SK-N-SH treated with all-trans-retinoic acid at 6 μM for 48 hours (cell line): ENCODE results near the gene MACROD1.

Source experiments
- ARNTL ChIP-seq: fragments of 450-650 bp; formaldehyde crosslinking; IDR thresholded peaks from 2 replicates; pipeline ENCODE4 v1.5.0; 2020; ENCODE audit warnings: low read depth, mild to moderate bottlenecking, moderate library complexity, borderline replicate concordance
- BACH2 ChIP-seq: fragments of 250-450 bp; sonication (Bioruptor Pico); IDR thresholded peaks from 2 replicates; pipeline ENCODE4 v1.9.0; 2021; ENCODE audit warnings: mild to moderate bottlenecking, borderline replicate concordance
- CREB5 ChIP-seq: fragments of 250-450 bp; sonication (Bioruptor Pico); IDR thresholded peaks from 2 replicates; pipeline ENCODE4 v1.5.1; 2020; ENCODE audit warnings: low read depth, mild to moderate bottlenecking, moderate library complexity
- ESRRG ChIP-seq: fragments of 250-450 bp; sonication (Bioruptor Pico); IDR thresholded peaks from 2 replicates; pipeline ENCODE4 v1.6.1; 2021; ENCODE audit warnings: mild to moderate bottlenecking
- OSR1 ChIP-seq: fragments of 250-450 bp; sonication (Bioruptor Pico); IDR thresholded peaks from 2 replicates; pipeline ENCODE4 v1.8.0; 2022; ENCODE audit warnings: moderate library complexity, mild to moderate bottlenecking, inconsistent platforms
- PATZ1 ChIP-seq: fragments of 250-450 bp; sonication (Bioruptor Pico); IDR thresholded peaks from 2 replicates; pipeline ENCODE4 v1.8.0; 2020; ENCODE audit warnings: mild to moderate bottlenecking, moderate library complexity, borderline replicate concordance
- POU6F1 ChIP-seq: fragments of 250-450 bp; sonication (Bioruptor Pico); IDR thresholded peaks from 2 replicates; pipeline ENCODE4 v1.8.0; 2021; ENCODE audit warnings: low read depth, mild to moderate bottlenecking, moderate library complexity, borderline replicate concordance
- PPARA ChIP-seq: fragments of 250-450 bp; sonication (Bioruptor Pico); IDR thresholded peaks from 2 replicates; pipeline ENCODE4 v1.5.0; 2020; ENCODE audit warnings: mild to moderate bottlenecking, borderline replicate concordance
- RARB ChIP-seq: fragments of 250-450 bp; sonication (Bioruptor Pico); IDR thresholded peaks from 2 replicates; pipeline ENCODE4 v1.8.0; 2021; ENCODE audit warnings: mild to moderate bottlenecking, moderate library complexity
- TCF4 ChIP-seq: fragments of 250-450 bp; sonication (Bioruptor Pico); IDR thresholded peaks from 2 replicates; pipeline ENCODE4 v1.8.0; 2021; ENCODE audit warnings: mild to moderate bottlenecking, moderate library complexity, borderline replicate concordance
- ZC3H10 ChIP-seq: fragments of 250-450 bp; sonication (Bioruptor Pico); IDR thresholded peaks from 2 replicates; pipeline ENCODE4 v1.5.1; 2021; ENCODE audit warnings: mild to moderate bottlenecking, moderate library complexity
- ZFP30 ChIP-seq: fragments of 450-650 bp; formaldehyde crosslinking; IDR thresholded peaks from 2 replicates; pipeline ENCODE4 v1.5.0; 2022; ENCODE audit warnings: mild to moderate bottlenecking, moderate library complexity
- ZNF8 ChIP-seq: fragments of 450-650 bp; formaldehyde crosslinking; IDR thresholded peaks from 2 replicates; pipeline ENCODE4 v1.5.0; 2020; ENCODE audit warnings: mild to moderate bottlenecking, moderate library complexity
- TF ChIP-seq, protein P1 (sequence below): fragments of 250-450 bp; sonication (Bioruptor Pico); IDR thresholded peaks from 2 replicates; pipeline ENCODE4 v1.5.1; 2021; ENCODE audit warnings: mild to moderate bottlenecking, moderate library complexity

- no peak for TF ChIP-seq TCF4 (CRISPR knock-in tag)
- TF ChIP-seq OSR1 = no peak
- TF ChIP-seq POU6F1 (CRISPR knock-in tag) = no peak
- no peak for TF ChIP-seq ZFP30 (CRISPR knock-in tag)
- no peak for TF ChIP-seq PATZ1 (CRISPR knock-in tag)
- TF ChIP-seq RARB (CRISPR knock-in tag) = no peak
- TF ChIP-seq PPARA (CRISPR knock-in tag) = no peak
- TF ChIP-seq BACH2 (CRISPR knock-in tag) = no peak
- TF ChIP-seq, protein P1, sequence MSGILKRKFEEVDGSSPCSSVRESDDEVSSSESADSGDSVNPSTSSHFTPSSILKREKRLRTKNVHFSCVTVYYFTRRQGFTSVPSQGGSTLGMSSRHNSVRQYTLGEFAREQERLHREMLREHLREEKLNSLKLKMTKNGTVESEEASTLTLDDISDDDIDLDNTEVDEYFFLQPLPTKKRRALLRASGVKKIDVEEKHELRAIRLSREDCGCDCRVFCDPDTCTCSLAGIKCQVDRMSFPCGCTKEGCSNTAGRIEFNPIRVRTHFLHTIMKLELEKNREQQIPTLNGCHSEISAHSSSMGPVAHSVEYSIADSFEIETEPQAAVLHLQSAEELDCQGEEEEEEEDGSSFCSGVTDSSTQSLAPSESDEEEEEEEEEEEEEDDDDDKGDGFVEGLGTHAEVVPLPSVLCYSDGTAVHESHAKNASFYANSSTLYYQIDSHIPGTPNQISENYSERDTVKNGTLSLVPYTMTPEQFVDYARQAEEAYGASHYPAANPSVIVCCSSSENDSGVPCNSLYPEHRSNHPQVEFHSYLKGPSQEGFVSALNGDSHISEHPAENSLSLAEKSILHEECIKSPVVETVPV (CRISPR knock-in tag) = no peak
- TF ChIP-seq ZC3H10 (CRISPR knock-in tag) = no peak
- no peak for TF ChIP-seq ARNTL (CRISPR knock-in tag)
- no peak for TF ChIP-seq CREB5 (CRISPR knock-in tag)
- TF ChIP-seq ESRRG (CRISPR knock-in tag) = no peak
- no peak for TF ChIP-seq ZNF8
These were observed 16.8 kb downstream of the MACROD1 start for GRCh38 chr11:64148917-64149617.
